Breast epithelium (tissue), 4 donors: ENCODE results near the gene DNAJC16. TPM values are rescaled to one million over a fixed set of nuclear protein-coding genes. Genes with fewer than 3 reads are reported as not detected.
"Not testable (repeated sequence)": the region's sequence is repeated elsewhere in the genome, so short reads cannot be mapped to it uniquely, and the experiment has no call there.

Experiments used
- DNase-seq, 2 donors: peaks; one replicate each; pipeline ENCODE4 v3.0.0-alpha.2; 2019; ENCODE audit warnings: low spot score in 2 of 2
- H3K27ac ChIP-seq, 2 donors: fragments of 200-600 bp; sonication (generic) in 1 of 2; one replicate each; pipeline ENCODE4 v1.5.1; 2016 to 2019; ENCODE audit warnings: mild to moderate bottlenecking in 1 of 2
- H3K27me3 ChIP-seq, 2 donors: fragments of 200-600 bp; sonication (generic) in 1 of 2; one replicate each; pipeline versions ENCODE4 v1.5.1 to v1.6.0; 2017 to 2019; ENCODE audit warnings: control low read depth in 1 of 2, mild to moderate bottlenecking in 1 of 2
- H3K36me3 ChIP-seq: fragments of 200-600 bp; one replicate; pipeline ENCODE4 v1.5.1; 2019
- H3K4me1 ChIP-seq, 2 donors: fragments of 200-600 bp; sonication (generic); one replicate each; pipeline ENCODE4 v1.5.1; 2016 to 2019; ENCODE audit warnings: control low read depth in 1 of 2
- H3K4me3 ChIP-seq, 3 donors: fragments of 200-600 bp; sonication (generic); 1 replicate in 2 of 3; 2 replicates in 1 of 3; pipeline ENCODE4 v1.5.1; 2016 to 2019; ENCODE audit warnings: mild to moderate bottlenecking in 3 of 3, moderate library complexity in 2 of 3
- H3K9me3 ChIP-seq, 2 donors: fragments of 200-600 bp; sonication (generic) in 1 of 2; one replicate each; pipeline ENCODE4 v1.5.1; 2016 to 2019; ENCODE audit warnings: control low read depth in 1 of 2
- CTCF ChIP-seq, 3 donors: fragments of 450-650 bp; IDR thresholded peaks; one replicate each; pipeline ENCODE4 v1.5.1; 2016 to 2017; ENCODE audit warnings: antibody characterized with exemption in 3 of 3, mild to moderate bottlenecking in 3 of 3, moderate library complexity in 3 of 3
- POLR2A ChIP-seq: fragments of 450-650 bp; IDR thresholded peaks from one replicate; pipeline ENCODE4 v1.6.1; 2016; ENCODE audit warnings: antibody characterized with exemption, mild to moderate bottlenecking, moderate library complexity
- POLR2AphosphoS5 ChIP-seq, 3 donors: sonication (generic); formaldehyde crosslinking; IDR thresholded peaks; one replicate each; pipeline ENCODE4 v1.6.1; 2017; ENCODE audit warnings: antibody characterized with exemption in 3 of 3
- intact Hi-C: fragments of 100-400 bp; cut with DNase I; formaldehyde crosslinking; loops from one replicate; pipeline ENCODE4 v1.15.1; 2023; ENCODE audit warnings: low total_unique reads
- total RNA-seq, 3 donors: library from RNA; depleted of rRNA; stranded (reverse); fragments of >200 nt; gene quantifications; one replicate each; pipeline ENCODE4 v1.1.0, GENCODE V29; 2016

The DNAJC16 gene
- 10 to 100 TPM; 14.1 to 30.4 (median 21.0) TPM for total RNA-seq

- H3K9me3 ChIP-seq, result no peaks in the 10 kb centered on the region
- H3K36me3 ChIP-seq, result no peaks in the 10 kb centered on the region
- peaks cover 0 to 11% of the 10 kb centered on the region in 2 donors for H3K4me1 ChIP-seq
- peak within 1 kb of the TSS; percentile 96 to 97 for H3K27ac ChIP-seq
- intact Hi-C loops, result no loop called here
- peak within 1 kb of the TSS; percentile 77 to 94 (median 93) for H3K4me3 ChIP-seq
- peak; percentile 99 for DNase-seq
- TF ChIP-seq POLR2A, result peak; percentile 57
- peak; percentile 94 to 95 (median 94) for TF ChIP-seq POLR2AphosphoS5 (IDR thresholded peaks at IDR 0.05)
- TF ChIP-seq CTCF (IDR thresholded peaks at IDR 0.05), result peak; percentile 27 to 51 (median 44)
- no peaks in the 10 kb centered on the region for H3K27me3 ChIP-seq
Measured at GRCh38 chr1:15526490-15527339, at the start of gene DNAJC16. Gene DNAJC16 (plus strand): TSS chr1:15526848. CDS start chr1:15529106, 2,258 bp downstream.

GRCh38 chr1:15476927-15477326, 49.7 kb upstream of the DNAJC16 start:
- Histone ChIP-seq H3K36me3 (no peaks in the 10 kb centered on the region), H3K27me3 (no peaks in the 10 kb centered on the region), H3K4me3 (no peak overlapping the region), H3K27ac (no peak overlapping the region), H3K9me3 (no peaks in the 10 kb centered on the region), H3K4me1 (no peaks in the 10 kb centered on the region)
- TF ChIP-seq POLR2AphosphoS5 (IDR thresholded peaks at IDR 0.05), result no peak
- TF ChIP-seq CTCF (IDR thresholded peaks at IDR 0.05), result no peak
- no peak for TF ChIP-seq POLR2A
- DNase-seq, result no peak
- intact Hi-C loops, result no loop called here

- intact Hi-C loops, result no loop called here
- no peak overlapping the region for H3K4me3 ChIP-seq
- H3K4me1 ChIP-seq, result no peaks in the 10 kb centered on the region
- no peaks in the 10 kb centered on the region for H3K36me3 ChIP-seq
- TF ChIP-seq POLR2A, result no peak
- no peak for TF ChIP-seq POLR2AphosphoS5 (IDR thresholded peaks at IDR 0.05)
- no peak for TF ChIP-seq CTCF (IDR thresholded peaks at IDR 0.05)
- H3K27me3 ChIP-seq, result no peaks in the 10 kb centered on the region
- DNase-seq, result no peak
- H3K9me3 ChIP-seq, result no peaks in the 10 kb centered on the region
- no peak overlapping the region for H3K27ac ChIP-seq
Measured at GRCh38 chr1:15477646-15478212, 48.9 kb upstream of the DNAJC16 start.

- H3K27me3 ChIP-seq, result no peaks in the 10 kb centered on the region
- no peak overlapping the region for H3K27ac ChIP-seq
- TF ChIP-seq POLR2A (no peak), POLR2AphosphoS5 (IDR thresholded peaks at IDR 0.05) (no peak), CTCF (IDR thresholded peaks at IDR 0.05) (no peak)
- intact Hi-C loops, result no loop called here
- no peak overlapping the region for H3K4me3 ChIP-seq
- H3K36me3 ChIP-seq, result no peaks in the 10 kb centered on the region
- DNase-seq, result no peak
- H3K9me3 ChIP-seq, result no peaks in the 10 kb centered on the region
- H3K4me1 ChIP-seq, result no peaks in the 10 kb centered on the region
Measured at GRCh38 chr1:15479654-15480347, 46.8 kb upstream of the DNAJC16 start.

GRCh38 chr1:15482455-15482854, 44.2 kb upstream of the DNAJC16 start:
- H3K36me3 ChIP-seq, H3K4me1 ChIP-seq, H3K9me3 ChIP-seq, H3K27me3 ChIP-seq, DNase-seq, intact Hi-C loops, H3K4me3 ChIP-seq, H3K27ac ChIP-seq: not testable (repeated sequence)

GRCh38 chr1:15482983-15483543, 43.6 kb upstream of the DNAJC16 start:
- DNase-seq, intact Hi-C loops, H3K4me1 ChIP-seq: not testable (repeated sequence)

More at GRCh38 chr1:15482983-15483543, 43.6 kb upstream of the DNAJC16 start:
- not testable (repeated sequence) for H3K27ac ChIP-seq, H3K36me3 ChIP-seq, H3K9me3 ChIP-seq, H3K27me3 ChIP-seq, H3K4me3 ChIP-seq
